DOHH2 (cell line): ENCODE measurements around the gene GLB1L2.

ENCODE experiments used
- H3F3A ChIP-seq: fragments of 200-600 bp; sonication (generic), shearing (Covaris generic); 2 replicates; pipeline ENCODE4 v1.6.0; 2016; ENCODE audit warnings: antibody characterized with exemption, mild to moderate bottlenecking; ENCODE audit not compliant: control insufficient read depth, insufficient read depth
- H3K27ac ChIP-seq: fragments of 200-600 bp; sonication (generic); 2 replicates; pipeline ENCODE4 v1.5.1; 2014; ENCODE audit warnings: low read depth, mild to moderate bottlenecking, low read length, moderate library complexity
- H3K27me3 ChIP-seq: fragments of 200-600 bp; sonication (generic); 2 replicates; pipeline ENCODE4 v1.6.1; 2014; ENCODE audit warnings: mild to moderate bottlenecking, low read length, mixed read lengths; ENCODE audit not compliant: control insufficient read depth
- H3K36me3 ChIP-seq: fragments of 200-600 bp; sonication (generic); 2 replicates; pipeline ENCODE4 v1.6.1; 2014; ENCODE audit warnings: mild to moderate bottlenecking, low read length, moderate library complexity, mixed read lengths; ENCODE audit not compliant: control insufficient read depth
- H3K4me1 ChIP-seq: fragments of 200-600 bp; sonication (generic); 2 replicates; pipeline ENCODE4 v1.6.1; 2014; ENCODE audit warnings: mild to moderate bottlenecking, low read length, mixed read lengths; ENCODE audit not compliant: control insufficient read depth
- H3K4me2 ChIP-seq: fragments of 200-600 bp; sonication (generic); 2 replicates; pipeline ENCODE4 v1.6.0; 2014; ENCODE audit warnings: mild to moderate bottlenecking, low read length, moderate library complexity
- H3K4me3 ChIP-seq: fragments of 200-600 bp; sonication (generic); 2 replicates; pipeline ENCODE4 v1.5.1; 2014; ENCODE audit warnings: mild to moderate bottlenecking, low read length, mixed read lengths
- H3K79me2 ChIP-seq: fragments of 200-600 bp; sonication (generic); 2 replicates; pipeline ENCODE4 v1.6.1; 2014; ENCODE audit warnings: mild to moderate bottlenecking, low read length, mixed read lengths; ENCODE audit not compliant: control insufficient read depth
- H3K9me2 ChIP-seq: fragments of 200-600 bp; sonication (generic); replicated peaks from 2 replicates; pipeline ENCODE4 v1.6.1; 2014; ENCODE audit warnings: mild to moderate bottlenecking, low read length, mixed read lengths; ENCODE audit not compliant: control insufficient read depth
- H3K9me3 ChIP-seq: fragments of 200-600 bp; sonication (generic); 2 replicates; pipeline ENCODE4 v1.6.1; 2014; ENCODE audit warnings: antibody characterized with exemption, low read length, mixed read lengths; ENCODE audit not compliant: control insufficient read depth, insufficient read depth
- H4K20me1 ChIP-seq: fragments of 200-600 bp; sonication (generic); 2 replicates; pipeline ENCODE4 v1.6.0; 2014; ENCODE audit warnings: low read depth, mild to moderate bottlenecking, antibody characterized with exemption, low read length, moderate library complexity; ENCODE audit not compliant: control insufficient read depth, insufficient read depth
- EZH2phosphoT487 ChIP-seq: fragments of 200-600 bp; sonication (generic); IDR thresholded peaks from 2 replicates; pipeline ENCODE4 v1.6.1; 2017; ENCODE audit warnings: borderline replicate concordance, mild to moderate bottlenecking, antibody characterized with exemption, low read length, moderate library complexity, mixed read lengths
- TF ChIP-seq, protein P1 (sequence below): fragments of 200-600 bp; sonication (generic); IDR thresholded peaks from one replicate; pipeline ENCODE4 v1.5.1; 2014; ENCODE audit warnings: antibody characterized with exemption, mild to moderate bottlenecking, low read depth, low read length; ENCODE audit not compliant: poor library complexity, severe bottlenecking

Gene GLB1L2

DNA sequence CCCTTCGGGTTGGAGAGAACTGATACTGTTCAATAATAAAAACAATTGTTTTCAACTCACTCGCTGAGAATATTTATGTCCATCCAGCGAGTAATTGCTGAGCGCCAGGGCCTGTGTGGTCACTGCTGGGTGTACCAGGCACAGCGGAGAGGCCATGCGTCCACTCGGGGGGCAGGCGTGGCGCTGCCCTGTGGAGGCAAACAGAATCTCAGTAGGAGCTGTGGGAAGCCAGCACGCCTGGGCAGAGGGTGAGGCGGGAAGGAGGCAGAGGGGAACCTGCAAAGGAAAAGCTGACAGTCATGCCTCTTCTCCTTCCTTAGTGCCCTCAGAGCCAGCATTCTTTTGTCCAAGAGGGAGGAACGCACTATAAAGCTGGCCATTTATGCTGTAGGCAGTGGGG lies 44.2 kb upstream of the GLB1L2 start:
- H3K4me3 ChIP-seq, result no peak overlapping the region
- no peak overlapping the region for H3K4me2 ChIP-seq
- H3K36me3 ChIP-seq, result no peaks in the 10 kb centered on the region
- no peaks in the 10 kb centered on the region for H3K9me3 ChIP-seq
- H3K4me1 ChIP-seq, result no peaks in the 10 kb centered on the region
- no peaks in the 10 kb centered on the region for H3K27me3 ChIP-seq
- H3K27ac ChIP-seq, result no peak overlapping the region
- H3F3A ChIP-seq, result no peaks in the 10 kb centered on the region
- H4K20me1 ChIP-seq, result no peaks in the 10 kb centered on the region
- no peaks in the 10 kb centered on the region for H3K9me2 ChIP-seq
- TF ChIP-seq, protein P1, sequence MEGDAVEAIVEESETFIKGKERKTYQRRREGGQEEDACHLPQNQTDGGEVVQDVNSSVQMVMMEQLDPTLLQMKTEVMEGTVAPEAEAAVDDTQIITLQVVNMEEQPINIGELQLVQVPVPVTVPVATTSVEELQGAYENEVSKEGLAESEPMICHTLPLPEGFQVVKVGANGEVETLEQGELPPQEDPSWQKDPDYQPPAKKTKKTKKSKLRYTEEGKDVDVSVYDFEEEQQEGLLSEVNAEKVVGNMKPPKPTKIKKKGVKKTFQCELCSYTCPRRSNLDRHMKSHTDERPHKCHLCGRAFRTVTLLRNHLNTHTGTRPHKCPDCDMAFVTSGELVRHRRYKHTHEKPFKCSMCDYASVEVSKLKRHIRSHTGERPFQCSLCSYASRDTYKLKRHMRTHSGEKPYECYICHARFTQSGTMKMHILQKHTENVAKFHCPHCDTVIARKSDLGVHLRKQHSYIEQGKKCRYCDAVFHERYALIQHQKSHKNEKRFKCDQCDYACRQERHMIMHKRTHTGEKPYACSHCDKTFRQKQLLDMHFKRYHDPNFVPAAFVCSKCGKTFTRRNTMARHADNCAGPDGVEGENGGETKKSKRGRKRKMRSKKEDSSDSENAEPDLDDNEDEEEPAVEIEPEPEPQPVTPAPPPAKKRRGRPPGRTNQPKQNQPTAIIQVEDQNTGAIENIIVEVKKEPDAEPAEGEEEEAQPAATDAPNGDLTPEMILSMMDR, result no peak
- TF ChIP-seq EZH2phosphoT487, result no peak
- H3K79me2 ChIP-seq, result no peaks in the 10 kb centered on the region

DNA sequence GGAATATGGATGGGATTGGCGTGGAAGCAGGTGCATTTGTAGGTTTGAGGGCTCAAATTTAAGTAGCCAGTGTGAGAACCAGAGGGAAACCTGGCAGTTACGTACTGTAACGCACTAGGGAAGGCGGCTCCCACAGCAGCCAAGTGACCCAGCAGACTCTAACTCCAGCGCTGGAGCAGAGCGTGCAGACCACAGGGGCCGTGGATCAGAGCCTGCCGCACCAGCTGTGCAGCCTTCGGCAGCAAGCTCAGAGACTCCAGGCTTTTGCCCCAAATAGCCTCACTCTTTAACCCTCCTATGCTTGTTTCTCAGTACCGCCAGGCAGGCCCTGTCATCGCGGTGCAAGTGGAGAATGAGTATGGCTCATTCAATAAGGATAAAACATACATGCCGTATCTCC lies 43.3 kb upstream of the GLB1L2 start:
- H3F3A ChIP-seq, result no peaks in the 10 kb centered on the region
- no peaks in the 10 kb centered on the region for H3K27me3 ChIP-seq
- no peaks in the 10 kb centered on the region for H4K20me1 ChIP-seq
- no peak overlapping the region for H3K4me2 ChIP-seq
- H3K9me2 ChIP-seq, result no peaks in the 10 kb centered on the region
- H3K9me3 ChIP-seq, result no peaks in the 10 kb centered on the region
- no peak overlapping the region for H3K27ac ChIP-seq
- H3K4me3 ChIP-seq, result no peak overlapping the region
- TF ChIP-seq EZH2phosphoT487, result no peak
- TF ChIP-seq, protein P1, result no peak
- H3K4me1 ChIP-seq, result no peaks in the 10 kb centered on the region
- H3K79me2 ChIP-seq, result no peaks in the 10 kb centered on the region
- H3K36me3 ChIP-seq, result no peaks in the 10 kb centered on the region

DNA sequence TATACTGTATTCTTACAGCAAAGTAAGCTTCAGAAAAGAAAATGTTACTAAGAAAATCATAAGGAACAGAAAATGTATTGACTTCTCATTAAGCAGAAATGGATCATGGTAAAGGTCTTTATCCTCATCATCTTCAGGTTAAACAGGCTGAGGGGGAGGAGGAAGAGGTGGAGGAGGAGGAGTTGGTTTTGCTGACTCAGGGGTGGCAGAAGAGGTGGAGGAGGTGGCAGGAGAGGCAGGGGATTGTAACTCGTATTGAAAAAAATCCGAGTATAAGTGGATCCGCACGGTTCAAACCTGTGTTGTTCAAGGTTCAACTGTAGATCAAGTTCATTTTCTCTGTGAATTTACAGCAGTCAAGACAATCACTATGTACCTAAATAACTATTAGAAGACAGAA lies 42.6 kb upstream of the GLB1L2 start:
- H3K4me1 ChIP-seq, result no peaks in the 10 kb centered on the region
- TF ChIP-seq EZH2phosphoT487, result no peak
- TF ChIP-seq, protein P1, result no peak
- no peaks in the 10 kb centered on the region for H3K9me3 ChIP-seq
- H3F3A ChIP-seq, result no peaks in the 10 kb centered on the region
- no peaks in the 10 kb centered on the region for H3K27me3 ChIP-seq
- no peaks in the 10 kb centered on the region for H3K9me2 ChIP-seq
- no peaks in the 10 kb centered on the region for H4K20me1 ChIP-seq
- no peak overlapping the region for H3K27ac ChIP-seq
- H3K36me3 ChIP-seq, result no peaks in the 10 kb centered on the region
- H3K4me3 ChIP-seq, result no peak overlapping the region
- H3K4me2 ChIP-seq, result no peak overlapping the region
- H3K79me2 ChIP-seq, result no peaks in the 10 kb centered on the region

DNA sequence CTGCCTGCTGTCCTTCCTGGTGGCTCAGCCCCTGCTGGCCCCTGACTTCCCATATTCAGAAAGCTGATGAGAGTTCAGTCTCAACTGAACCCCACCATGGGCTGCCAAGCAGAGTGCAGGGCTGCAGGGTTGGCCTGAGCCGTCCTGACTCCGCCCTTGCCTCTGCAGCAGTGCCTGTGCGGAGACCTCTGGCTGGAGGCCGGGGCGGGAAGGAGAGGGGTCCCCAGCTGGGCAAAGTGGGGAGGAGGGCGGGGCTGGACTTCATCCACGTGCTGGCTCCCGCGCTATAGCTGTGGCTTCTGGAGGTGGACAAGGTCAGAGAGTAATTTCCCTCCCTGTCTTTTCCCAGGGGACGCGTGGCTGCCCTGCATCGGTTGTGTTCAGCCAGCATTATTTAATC lies 42.0 kb upstream of the GLB1L2 start:
- Histone ChIP-seq H3K4me1 (no peaks in the 10 kb centered on the region), H3K79me2 (no peaks in the 10 kb centered on the region), H3K36me3 (no peaks in the 10 kb centered on the region), H3K27me3 (no peaks in the 10 kb centered on the region), H3K27ac (no peak overlapping the region), H3K9me2 (no peaks in the 10 kb centered on the region), H3K4me2 (no peak overlapping the region), H3F3A (no peaks in the 10 kb centered on the region), H3K9me3 (no peaks in the 10 kb centered on the region), H3K4me3 (no peak overlapping the region), H4K20me1 (no peaks in the 10 kb centered on the region)
- no peak for TF ChIP-seq EZH2phosphoT487
- TF ChIP-seq, protein P1, result no peak
